H7 (cell line): ENCODE results near the gene ZCCHC13. TPM values are rescaled to one million over a fixed set of nuclear protein-coding genes. Genes with fewer than 3 reads are reported as not detected.
"Not testable (repeated sequence)": the region's sequence is repeated elsewhere in the genome, so short reads cannot be mapped to it uniquely, and the experiment has no call there.

Experiments used
- DNase-seq: peaks from one replicate; pipeline ENCODE4 v3.0.0; 2012
- H3K27me3 ChIP-seq: 2 replicates; pipeline ENCODE4 v1.6.0; 2011; ENCODE audit warnings: mild to moderate bottlenecking, low read length; ENCODE audit not compliant: control insufficient read depth, insufficient read depth
- H3K36me3 ChIP-seq: replicated peaks from 2 replicates; pipeline ENCODE4 v1.5.1; 2011; ENCODE audit warnings: low read length; ENCODE audit not compliant: control insufficient read depth, insufficient read depth
- H3K4me3 ChIP-seq: 2 replicates; pipeline ENCODE4 v1.5.1; 2011; ENCODE audit warnings: low read depth, mild to moderate bottlenecking, control low read depth, low read length, moderate library complexity; ENCODE audit not compliant: insufficient read depth
- total RNA-seq: library from RNA; depleted of rRNA; stranded (reverse); fragments of >200 nt; shearing (Covaris generic); gene quantifications from 2 replicates; pipeline ENCODE4 v1.2.3, GENCODE V29; 2014; rRNA removed

The ZCCHC13 gene
- not detected in 2 replicates for total RNA-seq

GRCh38 chrX:74304016-74304415 lies at the start of gene ZCCHC13:
Gene ZCCHC13 (plus strand): TSS chrX:74304180. CDS start chrX:74304267, 87 bp downstream.
- Histone ChIP-seq H3K27me3 (no peaks in the 10 kb centered on the region), H3K4me3 (no peak within 1 kb of the TSS), H3K36me3 (no peaks in the 10 kb centered on the region)
- DNase-seq: no peak

GRCh38 chrX:74258111-74258510 lies 45.9 kb upstream of the ZCCHC13 start:
- H3K4me3 ChIP-seq, H3K36me3 ChIP-seq, H3K27me3 ChIP-seq, DNase-seq: not testable (repeated sequence)

GRCh38 chrX:74259885-74260491 lies 44.0 kb upstream of the ZCCHC13 start:
- Histone ChIP-seq H3K4me3 (no peak overlapping the region), H3K27me3 (no peaks in the 10 kb centered on the region), H3K36me3 (peaks cover 4% of the 10 kb centered on the region; the same call in 1 of the 2 replicates)
- no peak for DNase-seq

- no peak for DNase-seq
- Histone ChIP-seq H3K27me3 (no peaks in the 10 kb centered on the region), H3K4me3 (no peak overlapping the region), H3K36me3 (no peaks in the 10 kb centered on the region)
Measured at GRCh38 chrX:74262452-74263209, 41.3 kb upstream of the ZCCHC13 start.

GRCh38 chrX:74270393-74270792 lies 33.6 kb upstream of the ZCCHC13 start:
- peaks cover 3% of the 10 kb centered on the region for H3K36me3 ChIP-seq
- no peak for DNase-seq
- no peaks in the 10 kb centered on the region for H3K27me3 ChIP-seq
- no peak overlapping the region for H3K4me3 ChIP-seq

DNA sequence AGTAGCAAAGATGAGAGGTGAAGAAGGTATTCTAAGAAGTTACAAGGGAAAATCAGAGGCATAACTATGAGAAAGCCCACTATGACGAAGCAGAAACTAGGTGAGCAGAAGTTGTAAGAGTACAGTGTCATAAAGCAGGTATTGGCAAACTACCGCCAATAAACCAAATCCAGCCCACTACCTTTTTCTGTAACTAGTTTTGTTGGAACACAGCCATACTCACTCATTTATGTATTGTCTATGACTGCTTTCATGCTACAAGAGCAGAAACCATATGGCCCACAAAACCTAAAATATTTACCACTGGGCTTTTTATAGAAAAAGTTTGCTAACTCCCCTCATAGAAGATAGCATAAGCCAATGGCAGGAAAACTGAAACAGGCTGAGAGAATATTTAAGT lies 31.8 kb upstream of the ZCCHC13 start:
- no peak overlapping the region for H3K4me3 ChIP-seq
- DNase-seq: no peak
- peaks cover 11% of the 10 kb centered on the region for H3K36me3 ChIP-seq
- no peaks in the 10 kb centered on the region for H3K27me3 ChIP-seq

DNA sequence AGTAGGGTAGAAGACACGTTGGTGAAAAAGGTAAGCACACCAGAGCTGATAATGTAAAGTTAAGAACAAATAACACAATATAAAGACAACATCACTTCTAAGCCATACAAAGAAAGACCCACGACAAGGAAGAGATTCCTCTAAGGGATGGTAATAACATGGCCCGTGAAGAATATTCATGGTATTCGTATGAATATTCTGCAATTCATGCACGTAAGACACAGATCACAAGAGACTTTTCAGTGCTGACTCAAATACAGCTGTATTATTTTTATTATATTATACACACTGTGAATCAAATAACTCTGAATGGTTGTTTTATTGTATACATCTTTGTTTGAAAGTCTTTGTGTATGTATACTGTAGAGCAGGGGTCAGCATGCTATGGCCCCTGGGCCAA lies 29.5 kb upstream of the ZCCHC13 start:
- Histone ChIP-seq H3K36me3 (peaks cover 20% of the 10 kb centered on the region), H3K27me3 (no peaks in the 10 kb centered on the region), H3K4me3 (no peak overlapping the region)
- DNase-seq: no peak

DNA sequence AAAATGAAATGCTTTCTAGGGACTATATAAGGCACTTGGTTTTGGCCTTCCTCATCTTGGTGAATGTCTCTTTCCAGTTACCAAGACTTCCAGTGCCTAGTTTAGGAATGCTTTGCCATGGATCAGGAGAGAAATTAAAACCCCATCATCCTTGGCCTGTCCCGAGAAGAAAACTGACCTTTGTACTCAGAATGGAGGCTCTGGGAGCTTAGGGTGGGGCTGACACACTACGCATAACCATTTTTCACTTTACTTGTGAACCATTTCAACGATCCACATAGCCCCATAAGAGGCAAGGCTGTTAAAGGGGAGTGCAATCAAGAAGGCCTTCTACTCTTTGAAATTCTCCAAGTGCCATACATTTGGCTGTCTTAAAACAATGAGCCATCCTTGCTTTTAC lies 26.7 kb upstream of the ZCCHC13 start:
- DNase-seq: no peak
- no peak overlapping the region for H3K4me3 ChIP-seq
- H3K27me3 ChIP-seq: no peaks in the 10 kb centered on the region
- H3K36me3 ChIP-seq: peaks cover 33% of the 10 kb centered on the region

DNA sequence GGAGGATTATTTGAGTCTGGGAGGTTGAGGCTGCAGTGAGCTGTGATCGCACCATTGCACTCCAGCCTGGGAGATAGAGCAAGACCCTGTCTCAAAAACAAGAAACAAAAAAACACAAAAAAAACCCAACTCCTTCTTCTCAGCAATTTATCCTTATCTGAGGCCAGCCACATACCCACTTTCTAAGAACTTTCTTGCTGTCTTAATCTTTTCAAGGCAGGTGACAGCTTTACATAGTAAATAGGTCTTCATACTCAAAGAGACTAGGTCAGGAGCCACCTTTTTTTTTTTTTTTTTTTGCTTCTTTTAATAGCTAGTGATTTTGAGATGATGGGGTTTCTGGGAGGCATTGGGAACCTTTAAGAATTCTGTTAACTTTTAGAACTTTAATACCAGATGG lies 26.1 kb upstream of the ZCCHC13 start:
- H3K27me3 ChIP-seq: no peaks in the 10 kb centered on the region
- DNase-seq: no peak
- no peak overlapping the region for H3K4me3 ChIP-seq
- H3K36me3 ChIP-seq: peaks cover 33% of the 10 kb centered on the region

- Histone ChIP-seq H3K36me3 (peaks cover 29% of the 10 kb centered on the region), H3K4me3 (no peak overlapping the region), H3K27me3 (no peaks in the 10 kb centered on the region)
- no peak for DNase-seq
Measured at GRCh38 chrX:74280759-74281158, 23.2 kb upstream of the ZCCHC13 start.

GRCh38 chrX:74284391-74284952 lies 19.5 kb upstream of the ZCCHC13 start:
- DNase-seq: no peak
- H3K4me3 ChIP-seq: no peak overlapping the region
- peaks cover 18% of the 10 kb centered on the region for H3K36me3 ChIP-seq
- H3K27me3 ChIP-seq: no peaks in the 10 kb centered on the region

DNA sequence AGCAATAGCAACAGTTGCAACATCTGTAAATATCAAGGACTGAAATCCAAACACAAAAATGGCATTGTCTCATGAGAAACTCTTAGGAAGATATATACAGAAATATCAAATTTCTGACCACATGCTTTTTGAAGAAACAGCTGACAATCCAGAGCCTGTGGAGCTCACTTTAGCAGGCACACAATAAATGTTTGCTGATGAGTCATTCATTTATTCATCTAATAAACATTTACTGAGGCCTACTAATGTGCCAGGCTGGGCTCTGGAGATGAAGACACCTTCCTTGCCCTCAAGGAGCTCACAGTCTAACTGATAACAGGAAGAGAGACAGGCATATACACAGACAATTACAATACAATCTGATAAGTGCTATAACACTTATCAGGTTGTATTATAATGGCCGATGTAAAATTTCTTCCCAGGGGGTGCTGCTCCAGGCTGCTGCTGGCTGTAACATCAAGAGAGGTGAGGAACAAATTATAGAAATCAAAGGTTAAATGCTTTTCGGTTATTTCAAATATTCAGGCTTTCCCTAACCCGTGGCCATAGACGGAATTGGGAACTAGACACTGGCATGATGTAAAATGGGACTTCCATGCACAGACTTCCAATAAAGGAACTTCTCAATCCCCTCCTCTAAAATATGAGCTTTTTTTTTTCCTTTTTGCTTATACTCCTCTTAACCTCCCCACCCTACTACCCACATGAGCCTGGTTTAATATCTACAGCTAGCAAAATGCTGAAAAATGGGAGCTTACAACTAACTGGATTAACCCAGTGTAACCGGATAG lies 16.8 kb upstream of the ZCCHC13 start:
- Histone ChIP-seq H3K36me3 (peaks cover 4% of the 10 kb centered on the region; the same call in 1 of the 2 replicates), H3K27me3 (no peaks in the 10 kb centered on the region), H3K4me3 (no peak overlapping the region)
- no peak for DNase-seq

DNA sequence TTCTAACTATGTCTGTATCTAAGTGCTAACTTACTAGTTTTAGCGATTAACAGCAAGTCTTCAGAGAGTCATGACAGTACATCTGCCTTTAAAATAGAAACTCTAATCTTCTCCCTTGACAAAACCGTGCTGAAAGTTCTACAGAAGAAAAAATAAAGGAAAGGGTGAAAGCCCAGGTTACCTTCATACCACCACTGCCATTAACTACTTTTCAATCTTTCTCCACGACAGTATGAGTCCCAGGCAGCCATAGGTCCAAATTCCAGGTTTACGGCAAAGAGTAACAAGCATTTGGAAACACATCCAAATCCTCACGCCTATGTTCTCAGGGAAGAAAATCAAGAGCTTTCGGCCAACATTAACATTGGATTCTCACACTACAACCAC lies 12.4 kb upstream of the ZCCHC13 start:
- Histone ChIP-seq H3K27me3 (no peaks in the 10 kb centered on the region), H3K4me3 (peak overlapping the region; percentile 74), H3K36me3 (peaks cover 4% of the 10 kb centered on the region; the same call in 1 of the 2 replicates)
- DNase-seq: no peak

DNA sequence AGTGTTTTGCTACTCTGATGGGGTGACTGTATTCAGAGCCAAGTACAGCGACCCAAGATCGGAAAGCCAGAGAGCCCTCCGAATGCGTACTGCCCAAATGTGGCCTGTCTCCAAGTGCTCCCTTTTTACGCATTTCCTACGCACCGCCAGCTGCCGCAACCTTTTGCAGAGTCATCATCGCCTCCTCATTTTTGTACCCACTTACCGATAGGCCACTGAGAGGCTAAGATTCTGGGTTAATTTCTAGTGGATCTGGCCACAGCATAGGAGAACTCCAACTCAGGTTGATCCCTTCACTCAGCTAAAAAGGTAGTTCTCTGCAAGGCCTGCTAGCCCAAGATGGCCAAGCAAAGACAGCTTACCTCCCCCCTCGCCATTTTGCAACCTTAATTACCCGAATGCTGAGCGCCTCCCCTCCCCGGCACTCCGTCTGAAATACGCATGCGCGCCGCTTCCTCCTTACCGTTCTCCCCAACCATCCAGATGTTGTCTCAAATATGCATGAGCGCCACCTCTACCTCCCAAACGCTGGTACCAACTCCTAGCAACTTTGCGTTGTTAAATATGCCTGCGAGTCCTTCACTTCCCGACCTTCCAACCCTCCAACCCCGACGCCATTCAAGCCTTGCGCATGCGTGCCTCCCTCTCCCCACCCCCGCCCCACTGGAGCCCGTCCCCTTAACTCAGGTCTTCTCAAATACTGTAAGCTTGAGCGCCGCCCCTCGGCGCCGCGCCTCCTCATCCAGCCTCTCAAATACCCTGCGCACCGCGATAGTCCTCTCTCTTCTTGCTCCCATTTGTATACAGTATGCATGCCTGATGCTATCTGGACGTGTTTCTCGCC lies 11.8 kb upstream of the ZCCHC13 start:
- H3K36me3 ChIP-seq: peaks cover 1% of the 10 kb centered on the region; the same call in 1 of the 2 replicates
- peak overlapping the region; percentile 74 for H3K4me3 ChIP-seq
- DNase-seq: peak; percentile 87
- no peaks in the 10 kb centered on the region for H3K27me3 ChIP-seq
